BJ (cell line): Measurements from ENCODE around the gene GANC. TPM values are rescaled to one million over a fixed set of nuclear protein-coding genes. Genes with fewer than 3 reads are reported as not detected.

Source experiments
- CTCF ChIA-PET: fragments of 350-600 bp; formaldehyde crosslinking; extraction: SDS; loops from one replicate; lab custom pipeline; 2021; ENCODE audit warnings: antibody characterized with exemption, inconsistent platforms; lab: Yijun Ruan, JAX
- POLR2A ChIA-PET: fragments of 300-600 bp; sonication (Branson Sonifier 250); formaldehyde crosslinking; extraction: SDS; loops from one replicate; lab custom pipeline; 2021; ENCODE audit warnings: antibody characterized with exemption; lab: Charles Lee
- DNase-seq: peaks from one replicate; pipeline ENCODE4 v3.0.0-alpha.2; 2011; ENCODE audit warnings: low read depth
- H3K27me3 ChIP-seq: 2 replicates; pipeline ENCODE4 v1.6.0; 2011; ENCODE audit warnings: low read length; ENCODE audit not compliant: control insufficient read depth, insufficient read depth
- H3K36me3 ChIP-seq: 2 replicates; pipeline ENCODE4 v1.5.1; 2011; ENCODE audit warnings: low read length; ENCODE audit not compliant: control insufficient read depth, insufficient read depth
- H3K4me3 ChIP-seq: 2 replicates; pipeline ENCODE4 v1.5.1; 2011; ENCODE audit warnings: low read depth, mild to moderate bottlenecking, control low read depth, low read length
- polyA plus RNA-seq: library from polyadenylated mRNA; depleted of rRNA; stranded (reverse); fragments of >200 nt; gene quantifications from 2 replicates; pipeline ENCODE4 v1.2.3, GENCODE V29; 2011
- TF ChIP-seq, protein P1 (sequence below): IDR thresholded peaks from 2 replicates; pipeline ENCODE4 v1.5.1; 2011; ENCODE audit warnings: low read depth, mild to moderate bottlenecking, control low read depth, inconsistent platforms, low read length, moderate library complexity; ENCODE audit not compliant: insufficient read depth

GANC gene
- polyA plus RNA-seq, 1 experiment = 12.9 TPM

DNA sequence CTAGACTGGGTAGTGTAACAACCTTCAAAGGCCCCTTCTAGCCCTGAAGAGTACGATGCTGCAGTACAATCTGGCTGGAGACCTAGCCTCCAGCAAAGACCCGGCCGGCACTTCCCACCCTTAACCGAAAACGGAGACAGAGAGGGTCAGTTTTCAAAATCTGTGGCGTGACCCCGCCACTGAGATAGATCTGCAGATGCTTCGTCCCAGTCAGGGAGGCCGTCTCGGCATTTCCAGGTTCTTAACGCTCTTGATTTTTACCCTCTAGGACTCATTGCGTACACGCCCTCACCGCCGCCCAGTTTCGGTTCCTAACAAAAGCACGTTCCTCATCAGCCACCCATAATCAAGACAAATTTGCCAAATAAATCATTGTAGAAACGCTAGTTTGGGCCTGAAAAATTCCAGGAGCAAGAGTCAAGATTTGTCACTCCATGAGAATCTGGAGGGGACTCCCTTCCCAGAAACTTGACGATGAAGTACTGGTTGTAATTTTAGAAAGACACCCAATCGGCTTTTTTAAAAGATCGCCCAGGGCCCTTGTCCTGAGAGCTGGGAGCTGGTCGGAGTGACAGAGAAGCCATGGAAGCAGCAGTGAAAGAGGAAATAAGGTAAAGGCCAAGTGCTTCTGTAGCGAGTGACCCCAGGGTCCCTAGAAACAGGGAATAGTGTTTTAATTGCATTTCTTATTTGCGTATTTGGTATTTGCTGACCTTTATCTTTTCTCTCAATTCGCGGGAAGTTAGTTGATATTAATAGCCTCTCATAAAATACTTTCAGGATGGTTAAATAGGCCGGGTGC lies 1.1 kb downstream of the GANC start:
- CTCF ChIA-PET = interaction anchor here (1.0 kb wide), 1 partner anchor 74 kb away, joined by 6 read pairs; no protein-coding TSS in a partner anchor
- POLR2A ChIA-PET = interaction anchor here (1.0 kb wide), 2 partner anchors 66 to 221 kb away, joined by 5 to 6 read pairs; partner anchors contain the start of genes SNAP23 and VPS39
- peak overlapping the region; percentile 97 for H3K4me3 ChIP-seq

DNA sequence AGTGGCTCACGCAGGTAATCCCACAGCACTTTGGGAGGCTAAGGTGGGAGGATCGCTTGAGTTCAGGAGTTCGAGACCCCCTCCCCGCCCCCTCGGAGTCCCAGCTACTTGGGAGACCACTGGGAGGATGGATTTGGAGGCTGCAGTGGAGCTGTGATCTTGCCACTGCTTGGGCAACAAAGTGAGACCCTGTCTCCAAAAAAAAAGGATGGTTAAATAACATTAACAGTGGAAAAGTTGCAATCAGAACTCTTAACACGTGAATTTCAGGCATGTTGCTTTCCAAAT lies 1.6 kb downstream of the GANC start:
- no peak for DNase-seq
- H3K36me3 ChIP-seq = peaks cover 2% of the 10 kb centered on the region
- H3K27me3 ChIP-seq = no peaks in the 10 kb centered on the region
- peak overlapping the region; percentile 97 for H3K4me3 ChIP-seq
- ChIA-PET POLR2A (no interaction called here), CTCF (no interaction called here)
- TF ChIP-seq, protein P1, sequence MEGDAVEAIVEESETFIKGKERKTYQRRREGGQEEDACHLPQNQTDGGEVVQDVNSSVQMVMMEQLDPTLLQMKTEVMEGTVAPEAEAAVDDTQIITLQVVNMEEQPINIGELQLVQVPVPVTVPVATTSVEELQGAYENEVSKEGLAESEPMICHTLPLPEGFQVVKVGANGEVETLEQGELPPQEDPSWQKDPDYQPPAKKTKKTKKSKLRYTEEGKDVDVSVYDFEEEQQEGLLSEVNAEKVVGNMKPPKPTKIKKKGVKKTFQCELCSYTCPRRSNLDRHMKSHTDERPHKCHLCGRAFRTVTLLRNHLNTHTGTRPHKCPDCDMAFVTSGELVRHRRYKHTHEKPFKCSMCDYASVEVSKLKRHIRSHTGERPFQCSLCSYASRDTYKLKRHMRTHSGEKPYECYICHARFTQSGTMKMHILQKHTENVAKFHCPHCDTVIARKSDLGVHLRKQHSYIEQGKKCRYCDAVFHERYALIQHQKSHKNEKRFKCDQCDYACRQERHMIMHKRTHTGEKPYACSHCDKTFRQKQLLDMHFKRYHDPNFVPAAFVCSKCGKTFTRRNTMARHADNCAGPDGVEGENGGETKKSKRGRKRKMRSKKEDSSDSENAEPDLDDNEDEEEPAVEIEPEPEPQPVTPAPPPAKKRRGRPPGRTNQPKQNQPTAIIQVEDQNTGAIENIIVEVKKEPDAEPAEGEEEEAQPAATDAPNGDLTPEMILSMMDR = no peak

More for the DNA sequence above, 1.1 kb downstream of the GANC start:
- DNase-seq = no peak
- no peaks in the 10 kb centered on the region; the same call in none of the 2 replicates for H3K36me3 ChIP-seq
- no peaks in the 10 kb centered on the region for H3K27me3 ChIP-seq
- TF ChIP-seq, protein P1 = no peak

DNA sequence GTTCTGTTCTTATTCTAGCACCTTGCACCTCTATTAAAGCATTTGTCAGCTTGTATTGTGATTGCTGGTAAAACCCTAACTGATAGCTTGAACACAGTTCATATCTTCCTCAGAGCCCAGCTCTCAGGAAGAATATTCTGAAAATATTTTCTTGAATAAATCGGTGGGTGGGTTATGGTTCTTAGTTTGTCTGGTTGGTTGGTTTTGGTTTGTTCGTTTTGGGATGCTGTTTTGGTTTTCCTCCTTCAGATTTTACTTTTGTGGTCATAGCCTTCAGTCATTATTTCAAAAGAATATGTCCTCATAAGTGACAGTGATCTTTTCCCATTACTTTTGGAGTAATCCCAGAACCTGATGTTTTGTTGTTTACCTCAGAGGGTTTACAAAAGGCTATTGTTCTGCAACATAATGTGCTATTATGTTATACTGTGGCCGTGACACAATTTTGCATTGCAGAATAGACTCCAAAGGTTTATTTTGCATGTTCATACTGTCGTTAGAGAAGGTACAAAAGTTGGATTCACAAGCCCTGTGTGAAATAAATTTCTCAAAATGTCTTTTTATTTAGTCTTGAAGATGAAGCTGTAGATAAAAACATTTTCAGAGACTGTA lies 2.9 kb downstream of the GANC start:
- peaks cover 2% of the 10 kb centered on the region for H3K36me3 ChIP-seq
- no peak for DNase-seq
- TF ChIP-seq, protein P1 = no peak
- CTCF ChIA-PET = no interaction called here
- POLR2A ChIA-PET = interaction anchor here (0.6 kb wide), 1 partner anchor 199 kb away, joined by 3 read pairs; no protein-coding TSS in a partner anchor
- H3K27me3 ChIP-seq = no peaks in the 10 kb centered on the region
- peak overlapping the region; percentile 97 for H3K4me3 ChIP-seq

DNA sequence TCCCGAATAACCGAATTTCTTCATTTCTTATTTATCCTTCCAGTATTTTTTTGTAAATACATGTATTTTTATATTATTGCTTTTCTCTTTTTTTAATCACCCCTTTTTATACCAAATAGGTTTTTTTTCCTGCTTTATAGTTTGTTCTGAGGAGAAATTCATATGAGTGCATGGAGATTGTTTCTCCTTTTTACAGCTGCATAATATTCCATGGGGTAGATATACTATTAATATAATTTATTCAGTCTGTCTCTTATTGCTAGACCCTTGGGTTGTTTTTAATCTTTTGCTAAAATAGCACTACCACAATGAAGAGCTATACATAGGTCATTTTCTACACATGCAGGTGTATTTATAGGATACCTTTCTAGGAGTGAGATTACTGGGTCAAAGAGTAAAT lies 3.8 kb downstream of the GANC start:
- Histone ChIP-seq H3K36me3 (peaks cover 2% of the 10 kb centered on the region), H3K4me3 (no peak overlapping the region), H3K27me3 (no peaks in the 10 kb centered on the region)
- POLR2A ChIA-PET = no interaction called here
- TF ChIP-seq, protein P1 = no peak
- CTCF ChIA-PET = no interaction called here
- DNase-seq = no peak

DNA sequence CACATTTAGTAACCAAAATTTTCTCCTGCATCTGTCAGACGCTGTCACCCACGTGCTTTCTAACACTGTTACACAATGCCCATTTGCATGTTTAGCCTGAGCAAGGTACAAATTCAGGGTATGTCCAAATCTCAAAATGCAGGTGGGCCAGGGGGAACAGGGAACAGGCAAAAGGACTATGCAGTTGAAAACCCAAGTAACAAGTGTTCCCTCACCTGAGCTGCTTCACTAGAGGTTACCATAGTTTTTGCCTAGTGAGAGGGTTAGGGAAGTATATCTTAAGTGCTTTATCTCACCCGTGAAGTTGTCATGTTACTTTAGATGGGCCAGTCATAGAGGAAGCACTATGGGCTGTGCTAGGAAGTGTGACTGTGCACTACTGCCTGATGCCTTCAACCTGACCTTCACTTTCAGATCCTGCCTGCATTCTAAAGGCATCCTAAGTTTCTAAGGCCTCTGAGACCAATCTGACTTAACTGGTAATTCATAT lies 6.3 kb downstream of the GANC start:
- TF ChIP-seq, protein P1 = no peak
- ChIA-PET CTCF (interaction anchor here (0.7 kb wide), 1 partner anchor 40 kb away, joined by 3 read pairs; no protein-coding TSS in a partner anchor), POLR2A (no interaction called here)
- Histone ChIP-seq H3K27me3 (no peaks in the 10 kb centered on the region), H3K36me3 (peaks cover 2% of the 10 kb centered on the region), H3K4me3 (no peak overlapping the region)
- no peak for DNase-seq
